CD4-positive, CD25-positive, alpha-beta regulatory T cell (primary cell): ENCODE data around the gene CDH13. TPM values are rescaled to one million over a fixed set of nuclear protein-coding genes. Genes with fewer than 3 reads are reported as not detected.

Experiments used
- ATAC-seq, 2 donors: fragments of 150-1000 bp; cut with Tn5 transposase; one replicate each; pipeline ENCODE4 v1.10.0; 2021; ENCODE audit warnings: low read depth in 2 of 2, moderate number of reproducible peaks in 2 of 2, moderate library complexity in 1 of 2
- DNase-seq, 3 donors: peaks; one replicate each; pipeline versions ENCODE4 v3.0.0 to v3.0.0-alpha.2; 2012 to 2022; ENCODE audit warnings: mixed read lengths in 1 of 3
- H3K27ac ChIP-seq: one replicate; pipeline ENCODE4 v1.7.0; 2013; ENCODE audit warnings: mild to moderate bottlenecking, low read length; ENCODE audit not compliant: insufficient read depth, poor library complexity, severe bottlenecking
- H3K27me3 ChIP-seq: one replicate; pipeline ENCODE4 v1.7.0; 2013; ENCODE audit warnings: low read length; ENCODE audit not compliant: control insufficient read depth, insufficient read depth
- H3K36me3 ChIP-seq: one replicate; pipeline ENCODE4 v1.7.0; 2013; ENCODE audit warnings: mild to moderate bottlenecking, low read length, moderate library complexity; ENCODE audit not compliant: control insufficient read depth, insufficient read depth
- H3K4me1 ChIP-seq: 2 replicates; pipeline ENCODE4 v1.7.0; 2013; ENCODE audit warnings: mild to moderate bottlenecking, low read length; ENCODE audit not compliant: insufficient read depth, control insufficient read depth, poor library complexity, severe bottlenecking
- H3K4me3 ChIP-seq: one replicate; pipeline ENCODE4 v1.7.0; 2013; ENCODE audit warnings: low read depth, mild to moderate bottlenecking, low read length, moderate library complexity
- H3K9me3 ChIP-seq, 2 experiments: 1 replicate in 1 of 2; 2 replicates in 1 of 2; pipeline ENCODE4 v1.7.0; 2013; ENCODE audit warnings: low read length in 2 of 2, mild to moderate bottlenecking in 1 of 2, moderate library complexity in 1 of 2; ENCODE audit not compliant: control insufficient read depth in 2 of 2
- H3K27ac Mint-ChIP-seq, 3 donors: one replicate each; pipeline ENCODE4 v1.8.0; 2020 to 2022; ENCODE audit warnings: mild to moderate bottlenecking in 3 of 3, mixed read lengths in 3 of 3, moderate library complexity in 2 of 3
- H3K27me3 Mint-ChIP-seq: one replicate; pipeline ENCODE4 v1.8.0; 2022; ENCODE audit warnings: mild to moderate bottlenecking, mixed read lengths
- H3K36me3 Mint-ChIP-seq: one replicate; pipeline ENCODE4 v1.8.0; 2020; ENCODE audit warnings: mixed read lengths
- H3K4me1 Mint-ChIP-seq, 4 donors: one replicate each; pipeline ENCODE4 v1.8.0; 2020 to 2022; ENCODE audit warnings: mixed read lengths in 4 of 4, mild to moderate bottlenecking in 1 of 4
- H3K4me3 Mint-ChIP-seq, 4 donors: one replicate each; pipeline ENCODE4 v1.8.0; 2020 to 2022; ENCODE audit warnings: mild to moderate bottlenecking in 4 of 4, mixed read lengths in 4 of 4, moderate library complexity in 3 of 4
- H3K9me3 Mint-ChIP-seq, 7 donors: one replicate each; pipeline ENCODE4 v1.8.0; 2020 to 2022; ENCODE audit warnings: mixed read lengths in 7 of 7, mild to moderate bottlenecking in 3 of 7, moderate library complexity in 2 of 7
- polyA plus RNA-seq, 4 donors: library from polyadenylated mRNA; unstranded; fragments of 300-500 nt; fragmentation: Illumina TruSeq; gene quantifications; one replicate each; pipeline ENCODE4 v1.2.3, GENCODE V29; 2021
- total RNA-seq: library from RNA; stranded (reverse); gene quantifications from one replicate; pipeline ENCODE4 v1.2.3, GENCODE V29; 2022

Gene CDH13
- total and polyA plus RNA-seq, 5 donors from 2014 or later = not detected

DNA sequence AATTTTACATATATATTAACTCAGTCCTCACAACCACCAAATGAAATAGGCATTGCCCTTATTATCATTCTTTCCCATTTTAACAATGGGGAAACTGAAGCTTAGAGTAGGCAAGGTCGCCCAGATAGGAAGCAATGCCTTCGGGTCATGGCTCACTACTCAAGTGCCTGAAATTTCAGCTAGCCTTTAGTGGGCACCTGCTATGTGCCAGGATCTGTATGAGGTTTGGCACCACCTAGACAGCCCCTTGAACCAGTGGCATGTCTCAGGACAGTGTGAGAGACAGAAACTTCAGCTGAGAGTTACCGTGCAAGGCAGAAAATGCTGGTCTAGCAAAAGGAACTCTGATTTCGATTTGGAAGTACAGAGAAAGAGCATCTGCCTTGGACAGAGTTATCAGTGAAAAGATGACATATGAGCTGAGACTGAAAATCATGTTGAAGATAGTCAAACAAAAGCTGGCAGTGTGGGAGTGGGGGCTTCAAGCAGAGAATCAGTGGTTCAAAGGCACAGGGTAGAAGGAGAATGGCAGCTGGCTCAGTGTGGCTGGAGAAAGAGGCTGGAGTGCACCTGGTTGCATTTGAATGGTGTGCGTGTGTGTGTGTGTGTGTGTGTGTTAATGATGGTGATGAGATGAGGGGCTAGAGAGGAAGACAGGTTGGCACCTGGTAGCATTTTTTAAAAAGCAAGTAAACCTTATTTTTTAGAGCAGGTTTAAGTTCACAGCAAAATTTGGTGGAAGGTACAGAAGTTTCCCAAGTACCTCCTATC is 29.1 kb downstream of the CDH13 start:
- H3K36me3 Mint-ChIP-seq = no peaks in the 10 kb centered on the region
- peaks cover 0 to 1% (median 0%) of the 10 kb centered on the region in 7 donors for H3K9me3 Mint-ChIP-seq
- H3K27ac ChIP-seq = peak overlapping the region; percentile 92
- peak in 1 of 2 donors; percentile 0 for ATAC-seq
- H3K9me3 ChIP-seq = no peaks in the 10 kb centered on the region
- DNase-seq = no peak
- peaks cover 16 to 92% (median 69%) of the 10 kb centered on the region in 4 donors for H3K4me1 Mint-ChIP-seq
- H3K27me3 Mint-ChIP-seq = no peaks in the 10 kb centered on the region
- H3K27me3 ChIP-seq = no peaks in the 10 kb centered on the region
- peak overlapping the region; percentile 54 for H3K4me3 ChIP-seq
- peak overlapping the region; percentile 30 to 63 (median 51) for H3K4me3 Mint-ChIP-seq
- peaks cover 79% of the 10 kb centered on the region for H3K4me1 ChIP-seq
- no peaks in the 10 kb centered on the region for H3K36me3 ChIP-seq
- H3K27ac Mint-ChIP-seq = peak overlapping the region; percentile 87 to 99 (median 93)

DNA sequence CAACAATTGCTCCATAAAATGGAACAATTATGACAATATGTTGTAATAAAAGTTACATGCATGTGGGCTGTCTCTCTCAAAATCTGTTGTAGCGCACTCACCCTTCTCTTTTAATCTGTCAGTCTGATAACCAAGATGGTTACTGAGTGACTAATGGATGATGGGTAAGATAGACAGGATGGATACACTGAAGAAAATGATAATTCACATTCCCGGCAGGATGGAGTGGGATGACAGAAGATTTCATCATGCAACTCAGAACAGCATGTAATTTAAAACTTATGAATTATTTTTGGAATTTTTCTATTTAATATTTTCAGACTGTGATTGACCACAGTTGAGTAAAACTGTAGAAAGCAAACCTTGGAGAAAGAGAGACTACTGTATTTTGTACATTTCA is 30.5 kb downstream of the CDH13 start:
- Histone ChIP-seq H3K27ac (peak overlapping the region; percentile 92), H3K27me3 (no peaks in the 10 kb centered on the region)

DNA sequence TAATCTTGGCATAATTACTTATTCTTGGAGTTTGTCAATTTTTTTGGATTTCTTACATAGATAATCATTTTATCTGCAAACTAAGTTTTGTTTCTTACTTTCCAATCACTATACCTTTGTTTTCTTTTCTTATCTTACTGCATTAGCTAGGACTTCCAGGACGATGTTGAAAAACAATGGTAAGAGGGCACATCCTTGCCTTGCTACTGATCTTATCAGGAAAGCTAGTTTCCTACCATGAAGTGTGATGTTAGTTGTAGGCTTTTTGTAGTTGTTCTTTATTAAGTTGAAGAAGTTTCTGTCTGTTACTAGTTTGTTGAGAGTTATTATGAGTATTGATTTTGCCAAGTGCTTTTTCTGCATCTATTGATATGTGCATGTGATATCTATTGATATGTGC is 31.0 kb downstream of the CDH13 start:
- no peak for DNase-seq
- H3K27ac ChIP-seq = peak overlapping the region; percentile 92

More for the DNA sequence above, 30.5 kb downstream of the CDH13 start:
- H3K4me1 Mint-ChIP-seq = peaks cover 16 to 80% (median 57%) of the 10 kb centered on the region in 4 donors
- H3K36me3 Mint-ChIP-seq = no peaks in the 10 kb centered on the region
- Histone ChIP-seq H3K36me3 (no peaks in the 10 kb centered on the region), H3K9me3 (no peaks in the 10 kb centered on the region), H3K4me1 (peaks cover 66% of the 10 kb centered on the region), H3K4me3 (no peak overlapping the region)
- no peak for DNase-seq
- no peak overlapping the region for H3K4me3 Mint-ChIP-seq
- peaks cover 6% of the 10 kb centered on the region for H3K27me3 Mint-ChIP-seq
- H3K27ac Mint-ChIP-seq = peak overlapping the region in 2 of 3 donors; percentile 87 to 99
- no peak for ATAC-seq
- H3K9me3 Mint-ChIP-seq = peaks cover 0 to 1% (median 0%) of the 10 kb centered on the region in 7 donors

DNA sequence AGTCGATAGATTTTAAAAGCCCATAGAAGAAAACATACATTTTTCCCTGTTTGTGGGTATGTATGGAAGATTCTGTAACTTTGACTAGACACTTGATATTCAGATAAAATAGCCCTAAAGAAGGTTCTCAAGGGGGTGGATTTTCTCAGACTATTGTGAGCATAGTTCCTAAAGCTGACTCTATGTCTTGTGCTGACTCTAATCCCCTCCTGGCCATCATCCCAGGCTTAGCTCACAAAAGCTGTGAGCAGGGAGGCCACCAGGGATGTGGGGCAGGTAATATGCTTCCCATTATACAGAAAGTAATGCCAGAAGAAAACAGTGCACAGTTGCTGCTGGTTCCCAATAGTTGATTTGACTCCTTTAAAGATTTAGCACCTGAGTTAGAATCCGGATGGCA is 32.0 kb downstream of the CDH13 start:
- Histone ChIP-seq H3K4me1 (peaks cover 50% of the 10 kb centered on the region), H3K27ac (peak overlapping the region; percentile 35), H3K36me3 (no peaks in the 10 kb centered on the region), H3K27me3 (no peaks in the 10 kb centered on the region), H3K9me3 (no peaks in the 10 kb centered on the region), H3K4me3 (no peak overlapping the region)
- Mint-ChIP-seq H3K36me3 (no peaks in the 10 kb centered on the region), H3K27ac (peak overlapping the region in 2 of 3 donors; percentile 47 to 60), H3K27me3 (peaks cover 9% of the 10 kb centered on the region), H3K4me3 (no peak overlapping the region), H3K9me3 (peaks cover 0 to 1% (median 0%) of the 10 kb centered on the region in 7 donors), H3K4me1 (peaks cover 11 to 64% (median 48%) of the 10 kb centered on the region in 4 donors)
- DNase-seq (no peak), ATAC-seq (no peak)

More for the DNA sequence above, 31.0 kb downstream of the CDH13 start:
- H3K27ac Mint-ChIP-seq = peak overlapping the region; percentile 2 to 62 (median 47)
- no peak for ATAC-seq
- H3K4me3 ChIP-seq = peak overlapping the region; percentile 49
- H3K27me3 Mint-ChIP-seq = peaks cover 9% of the 10 kb centered on the region
- peaks cover 61% of the 10 kb centered on the region for H3K4me1 ChIP-seq
- H3K27me3 ChIP-seq = no peaks in the 10 kb centered on the region
- peak overlapping the region in 2 of 4 donors; percentile 34 to 58 for H3K4me3 Mint-ChIP-seq
- no peaks in the 10 kb centered on the region for H3K9me3 ChIP-seq
- no peaks in the 10 kb centered on the region for H3K36me3 Mint-ChIP-seq
- peaks cover 0 to 1% (median 0%) of the 10 kb centered on the region in 7 donors for H3K9me3 Mint-ChIP-seq
- H3K36me3 ChIP-seq = no peaks in the 10 kb centered on the region
- H3K4me1 Mint-ChIP-seq = peaks cover 16 to 74% (median 53%) of the 10 kb centered on the region in 4 donors

DNA sequence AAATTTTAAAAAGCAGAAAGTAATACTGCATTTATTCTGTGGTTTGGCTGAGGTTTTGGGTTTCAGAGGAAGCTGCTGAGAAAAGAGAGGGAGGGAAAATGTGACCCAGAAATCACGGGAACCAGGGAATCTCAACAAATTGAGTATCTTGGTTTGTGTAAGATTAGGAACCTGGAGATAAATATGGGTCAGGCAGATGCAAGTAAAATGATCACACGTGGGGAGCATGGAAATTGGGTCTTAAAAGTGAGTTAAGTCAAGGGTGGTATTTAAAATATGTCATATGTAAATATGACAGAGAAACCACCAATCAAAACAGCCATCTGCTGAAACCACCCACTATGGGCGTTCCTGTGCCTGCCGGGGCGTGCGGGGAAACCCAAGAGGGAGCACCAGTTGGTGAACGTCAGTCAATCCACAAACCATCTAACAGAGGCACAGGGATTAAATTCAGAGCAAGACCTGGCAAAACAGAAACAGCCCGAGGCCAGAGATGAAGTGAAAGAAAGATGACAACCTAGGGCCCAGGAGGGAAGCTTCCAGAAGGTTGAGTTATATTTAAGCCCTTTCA is 33.4 kb downstream of the CDH13 start:
- H3K4me1 ChIP-seq = peaks cover 37% of the 10 kb centered on the region
- ATAC-seq = no peak

DNA sequence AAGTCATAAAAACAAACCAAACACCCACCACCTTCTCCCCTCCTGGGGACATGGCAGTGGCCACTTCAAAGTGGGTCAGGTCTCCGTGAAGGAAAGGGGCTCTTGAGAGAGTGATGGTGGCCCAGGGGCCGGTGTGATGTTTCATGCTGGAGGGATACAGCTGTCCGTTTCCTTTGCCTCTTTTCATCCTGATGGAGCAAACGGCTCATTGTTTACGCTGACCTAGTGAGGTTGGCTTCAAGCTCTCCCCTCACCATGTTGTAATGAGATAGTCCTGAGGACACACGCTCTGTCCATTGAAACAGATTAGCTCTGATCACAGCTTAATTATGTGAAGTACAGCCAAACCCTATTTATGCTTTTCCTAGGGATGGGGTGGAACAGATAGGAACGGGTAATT is 34.2 kb downstream of the CDH13 start:
- Mint-ChIP-seq H3K36me3 (no peaks in the 10 kb centered on the region), H3K27ac (no peak overlapping the region), H3K9me3 (peaks cover 0 to 1% (median 0%) of the 10 kb centered on the region in 7 donors), H3K4me1 (peaks cover 2 to 43% (median 31%) of the 10 kb centered on the region in 4 donors), H3K4me3 (no peak overlapping the region), H3K27me3 (peaks cover 9% of the 10 kb centered on the region)
- DNase-seq (no peak), ATAC-seq (no peak)
- Histone ChIP-seq H3K27me3 (peaks cover 2% of the 10 kb centered on the region), H3K4me1 (peaks cover 31% of the 10 kb centered on the region), H3K4me3 (no peak overlapping the region), H3K36me3 (no peaks in the 10 kb centered on the region), H3K9me3 (no peaks in the 10 kb centered on the region), H3K27ac (no peak overlapping the region)

More for the DNA sequence above, 33.4 kb downstream of the CDH13 start:
- Mint-ChIP-seq H3K9me3 (peaks cover 0 to 1% (median 0%) of the 10 kb centered on the region in 7 donors), H3K4me1 (peaks cover 4 to 50% (median 38%) of the 10 kb centered on the region in 4 donors), H3K36me3 (no peaks in the 10 kb centered on the region), H3K27ac (peak overlapping the region in 2 of 3 donors; percentile 22 to 43), H3K4me3 (peak overlapping the region in 2 of 4 donors; percentile 51 to 72), H3K27me3 (peaks cover 9% of the 10 kb centered on the region)
- no peaks in the 10 kb centered on the region for H3K9me3 ChIP-seq
- H3K27me3 ChIP-seq = peaks cover 2% of the 10 kb centered on the region
- no peaks in the 10 kb centered on the region for H3K36me3 ChIP-seq
- peak overlapping the region; percentile 19 for H3K4me3 ChIP-seq
- no peak for DNase-seq
- H3K27ac ChIP-seq = no peak overlapping the region

DNA sequence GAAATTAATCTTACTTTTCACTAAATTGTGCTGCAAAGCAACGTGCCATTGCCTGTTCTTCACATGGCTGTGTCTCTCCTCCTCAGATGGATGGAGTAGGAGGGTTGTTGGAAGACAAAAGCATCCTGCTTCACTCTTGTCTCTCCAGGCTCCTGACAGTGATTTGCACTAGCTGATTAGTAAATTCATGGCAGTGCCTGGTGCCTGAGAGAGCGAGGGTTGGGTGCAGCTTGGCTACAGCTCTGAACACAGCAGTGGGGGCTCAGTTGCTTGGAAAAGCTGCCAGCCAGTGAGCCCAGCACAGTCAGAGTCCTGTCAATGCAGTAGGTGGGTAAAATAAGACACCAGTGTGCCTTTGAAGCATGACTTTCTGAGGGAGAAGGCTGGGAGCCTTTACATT is 37.4 kb downstream of the CDH13 start:
- Mint-ChIP-seq H3K27ac (no peak overlapping the region), H3K36me3 (no peaks in the 10 kb centered on the region), H3K4me3 (no peak overlapping the region), H3K27me3 (peaks cover 9% of the 10 kb centered on the region), H3K4me1 (peaks cover 0 to 13% (median 10%) of the 10 kb centered on the region in 4 donors), H3K9me3 (peaks cover 0 to 1% (median 0%) of the 10 kb centered on the region in 7 donors)
- DNase-seq = no peak
- Histone ChIP-seq H3K27ac (no peak overlapping the region), H3K27me3 (peaks cover 2% of the 10 kb centered on the region), H3K4me3 (no peak overlapping the region), H3K9me3 (no peaks in the 10 kb centered on the region), H3K4me1 (peaks cover 9% of the 10 kb centered on the region), H3K36me3 (no peaks in the 10 kb centered on the region)
- no peak for ATAC-seq
